Measurements from ENCODE around the gene ICAM1.
A peak's percentile ranks its signal among the peaks of the same experiment; 100 is the strongest.
"Not testable (repeated sequence)": the region's sequence is repeated elsewhere in the genome, so short reads cannot be mapped to it uniquely, and the experiment has no call there.

ICAM1 gene

DNA sequence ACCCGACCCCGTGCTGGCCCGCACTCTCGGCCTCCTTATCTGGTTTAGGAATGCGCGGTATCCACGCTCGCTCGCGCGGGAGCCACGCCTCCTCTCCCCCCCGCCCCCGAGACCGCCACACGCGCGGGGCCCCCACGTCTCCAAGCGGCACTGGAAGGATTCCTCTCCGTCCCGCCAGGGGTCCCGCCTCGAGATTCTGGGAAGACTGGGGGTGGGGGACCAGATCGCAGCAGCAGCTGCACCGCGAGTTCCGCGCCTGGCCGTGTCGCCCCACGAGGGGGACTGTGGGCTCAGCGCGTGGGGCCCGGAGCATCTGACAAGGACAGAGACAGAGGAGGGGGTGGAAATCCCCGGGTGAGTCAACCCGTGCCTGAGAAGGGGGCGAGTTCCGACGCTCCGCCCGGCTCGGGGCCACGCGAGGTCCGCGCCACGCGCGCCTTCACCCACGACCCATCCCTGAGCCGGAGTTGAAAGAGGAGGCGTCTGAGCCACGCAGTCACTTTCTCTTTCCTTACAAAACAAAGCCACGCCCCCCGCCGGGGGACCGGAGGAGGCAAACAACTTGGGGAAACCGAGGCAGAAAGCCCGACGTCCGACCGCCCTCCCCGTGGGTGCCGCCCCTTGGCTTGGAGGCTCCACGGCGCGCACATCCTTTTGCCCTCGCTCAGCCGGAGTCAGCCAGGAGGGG is 40.6 kb upstream of the ICAM1 start:
- no peaks in the 10 kb centered on the region for H3K27me3 ChIP-seq (replicated peaks; ENCODE audit: control insufficient read depth, insufficient read depth, low read length)
- H3K9me3 ChIP-seq (ENCODE audit: control insufficient read depth, low read length) = no peaks in the 10 kb centered on the region
- peaks cover 24% of the 10 kb centered on the region for H3K4me1 ChIP-seq (ENCODE audit: control insufficient read depth, insufficient read depth, low read length)
- H3K9ac ChIP-seq (ENCODE audit: low read length) = peak overlapping the region; percentile 96
- H3K4me3 ChIP-seq (ENCODE audit: low read length) = peak overlapping the region; percentile 92
- DNase-seq (ENCODE audit: low read depth) = peak; percentile 81
- no peaks in the 10 kb centered on the region for H3K36me3 ChIP-seq (ENCODE audit: control insufficient read depth, insufficient read depth, low read length, severe bottlenecking)

DNA sequence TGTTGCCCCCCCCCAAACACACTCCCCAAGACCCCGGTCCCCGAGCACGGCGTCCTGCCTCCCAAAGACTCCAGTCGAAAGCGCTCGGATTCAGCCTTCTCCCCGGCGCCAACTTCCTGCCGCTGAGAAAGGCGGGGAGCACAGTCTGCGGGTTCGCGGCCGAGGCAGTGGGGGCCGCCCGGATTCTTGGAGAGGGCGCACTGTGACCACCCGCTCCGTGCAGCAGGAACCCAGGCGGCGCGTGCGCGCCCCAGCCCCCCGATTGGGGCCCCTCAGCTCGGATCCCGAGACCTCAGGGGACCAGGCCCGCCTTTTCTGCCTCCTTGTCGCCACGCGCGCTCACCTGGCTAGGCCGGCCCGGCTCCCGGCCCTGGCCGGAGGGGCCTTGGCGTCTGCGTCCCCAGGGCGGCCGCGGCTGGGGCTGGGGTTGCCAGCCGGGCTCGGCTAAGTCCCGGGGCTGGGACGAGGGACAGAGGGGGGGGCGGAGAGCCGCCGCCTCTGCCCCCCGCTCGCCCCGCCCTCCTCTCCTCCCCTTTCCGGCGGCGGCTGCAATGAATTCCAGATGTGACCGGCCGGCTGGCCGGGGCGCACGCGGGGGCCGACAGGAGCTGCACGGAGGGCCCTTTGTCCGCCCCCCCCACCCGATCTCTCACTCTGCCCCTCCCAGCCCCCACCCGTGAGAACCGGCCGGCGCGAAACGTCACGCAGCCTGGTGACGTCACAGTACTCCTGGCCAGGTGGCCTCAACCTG is 39.9 kb upstream of the ICAM1 start, which contains the start of gene S1PR2:
S1PR2 (minus strand) TSS at position 471 of the 751 bp plus-strand sequence. CDS start 6,426 bp downstream, outside the sequence.
- DNase-seq (ENCODE audit: low read depth) = peak; percentile 92
- Histone ChIP-seq H3K4me1 (ENCODE audit: control insufficient read depth, insufficient read depth, low read length) (peaks cover 21% of the 10 kb centered on the region), H3K27me3 (replicated peaks; ENCODE audit: control insufficient read depth, insufficient read depth, low read length) (no peaks in the 10 kb centered on the region), H3K9ac (ENCODE audit: low read length) (peak within 1 kb of the TSS; percentile 96), H3K9me3 (ENCODE audit: control insufficient read depth, low read length) (no peaks in the 10 kb centered on the region), H3K4me3 (ENCODE audit: low read length) (peak within 1 kb of the TSS; percentile 92), H3K36me3 (ENCODE audit: control insufficient read depth, insufficient read depth, low read length, severe bottlenecking) (no peaks in the 10 kb centered on the region)

DNA sequence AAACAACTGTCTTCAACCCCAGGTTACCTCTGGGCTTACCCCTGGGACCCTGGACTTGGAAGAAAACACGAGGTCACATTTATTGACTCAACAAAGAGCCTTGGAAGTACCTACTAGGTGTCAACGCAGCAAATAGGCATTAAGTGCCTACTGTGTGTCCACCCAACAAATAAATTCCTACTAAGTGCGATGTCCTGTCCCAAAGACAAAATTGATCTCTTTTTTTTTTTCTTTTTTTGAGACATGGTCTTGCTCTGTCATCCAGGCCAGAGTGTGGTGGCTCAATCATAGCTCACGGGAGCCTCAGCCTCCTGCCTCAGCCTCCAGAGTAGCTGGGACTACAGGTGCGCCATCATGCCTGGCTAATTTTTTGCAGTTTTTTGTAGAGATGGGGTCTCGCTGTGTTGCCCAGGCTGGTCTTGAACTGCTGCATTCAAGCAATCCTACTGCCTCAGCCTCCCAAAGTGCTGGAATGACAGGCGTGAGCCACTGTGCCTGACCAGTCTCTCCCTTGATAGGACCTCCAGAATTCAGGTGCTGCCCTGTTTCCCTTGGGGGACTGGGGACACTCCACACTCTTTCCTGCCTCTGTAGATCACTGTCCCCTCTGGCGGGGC is 39.2 kb upstream of the ICAM1 start:
- Histone ChIP-seq H3K9ac (ENCODE audit: low read length) (no peak overlapping the region), H3K27me3 (replicated peaks; ENCODE audit: control insufficient read depth, insufficient read depth, low read length) (no peaks in the 10 kb centered on the region), H3K4me1 (ENCODE audit: control insufficient read depth, insufficient read depth, low read length) (peaks cover 20% of the 10 kb centered on the region), H3K36me3 (ENCODE audit: control insufficient read depth, insufficient read depth, low read length, severe bottlenecking) (no peaks in the 10 kb centered on the region), H3K4me3 (ENCODE audit: low read length) (no peak overlapping the region), H3K9me3 (ENCODE audit: control insufficient read depth, low read length) (no peaks in the 10 kb centered on the region)
- no peak for DNase-seq (ENCODE audit: low read depth)

DNA sequence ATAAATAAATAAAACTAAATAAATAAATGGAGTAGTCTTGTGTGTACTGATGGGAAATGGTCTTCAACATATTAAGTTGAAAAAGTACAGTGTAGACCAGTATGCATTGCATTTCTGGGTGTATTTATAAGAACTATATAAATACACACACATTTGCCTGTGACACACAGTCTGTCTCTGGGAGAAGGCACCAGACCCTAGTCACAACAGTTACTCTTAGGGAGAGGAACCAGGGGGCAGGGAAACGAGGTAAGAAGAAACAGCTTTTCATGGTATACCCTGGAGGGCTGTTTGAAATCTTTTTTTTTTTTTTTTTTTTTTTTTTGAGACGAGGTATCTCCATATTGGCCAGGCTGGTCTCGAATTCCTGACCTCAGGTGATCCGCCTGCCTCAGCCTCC is 37.0 kb upstream of the ICAM1 start:
- H3K9ac ChIP-seq (ENCODE audit: low read length) = no peak overlapping the region
- no peaks in the 10 kb centered on the region for H3K9me3 ChIP-seq (ENCODE audit: control insufficient read depth, low read length)
- no peak for DNase-seq (ENCODE audit: low read depth)
- H3K4me3 ChIP-seq (ENCODE audit: low read length) = no peak overlapping the region
- no peaks in the 10 kb centered on the region for H3K27me3 ChIP-seq (replicated peaks; ENCODE audit: control insufficient read depth, insufficient read depth, low read length)
- peaks cover 24% of the 10 kb centered on the region for H3K4me1 ChIP-seq (ENCODE audit: control insufficient read depth, insufficient read depth, low read length)
- H3K36me3 ChIP-seq (ENCODE audit: control insufficient read depth, insufficient read depth, low read length, severe bottlenecking) = no peaks in the 10 kb centered on the region

DNA sequence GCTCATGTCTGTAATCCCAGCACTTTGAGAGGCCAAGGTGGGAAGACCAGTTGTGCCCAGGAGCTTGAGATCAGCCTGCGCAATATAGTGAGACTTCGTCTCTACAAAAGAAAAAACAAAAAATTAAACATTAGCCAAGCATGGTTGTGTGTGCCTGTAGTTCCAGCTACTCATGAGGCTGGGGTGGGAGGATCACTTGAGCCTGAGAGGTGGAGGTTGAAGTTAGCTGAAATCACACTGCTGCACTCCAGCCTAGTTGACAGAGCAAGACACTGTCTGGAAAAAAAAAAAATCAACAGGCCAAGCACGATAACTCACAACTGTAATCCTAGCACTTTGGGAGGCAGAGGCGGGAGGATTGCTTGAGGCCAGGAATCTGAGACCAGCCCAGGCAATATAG is 35.9 kb upstream of the ICAM1 start:
- DNase-seq (ENCODE audit: low read depth) = no peak
- H3K27me3 ChIP-seq (replicated peaks; ENCODE audit: control insufficient read depth, insufficient read depth, low read length) = no peaks in the 10 kb centered on the region
- H3K9ac ChIP-seq (ENCODE audit: low read length) = no peak overlapping the region
- no peaks in the 10 kb centered on the region for H3K36me3 ChIP-seq (ENCODE audit: control insufficient read depth, insufficient read depth, low read length, severe bottlenecking)
- H3K4me3 ChIP-seq (ENCODE audit: low read length) = no peak overlapping the region
- H3K4me1 ChIP-seq (ENCODE audit: control insufficient read depth, insufficient read depth, low read length) = peaks cover 25% of the 10 kb centered on the region
- no peaks in the 10 kb centered on the region for H3K9me3 ChIP-seq (ENCODE audit: control insufficient read depth, low read length)

DNA sequence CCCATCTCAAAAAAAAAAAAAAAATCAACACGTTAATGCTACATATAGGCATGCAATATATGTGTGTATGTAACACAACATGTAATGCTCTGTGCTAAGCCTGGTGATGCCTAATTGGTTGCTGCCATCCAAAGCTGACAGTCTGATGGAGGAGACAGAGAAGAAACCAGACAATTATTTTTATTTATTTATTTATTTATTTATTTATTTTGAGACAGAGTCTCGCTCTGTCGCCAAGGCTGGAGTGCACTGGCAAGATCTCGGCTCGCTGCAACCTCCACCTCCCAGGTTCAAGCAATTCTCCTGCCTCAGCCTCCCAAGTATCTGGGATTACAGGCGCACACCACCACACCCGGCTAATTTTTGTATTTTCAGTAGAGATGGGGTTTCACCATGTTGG is 35.5 kb upstream of the ICAM1 start:
- H3K4me3 ChIP-seq (ENCODE audit: low read length); H3K36me3 ChIP-seq (ENCODE audit: control insufficient read depth, insufficient read depth, low read length, severe bottlenecking); DNase-seq (ENCODE audit: low read depth); H3K9ac ChIP-seq (ENCODE audit: low read length); H3K9me3 ChIP-seq (ENCODE audit: control insufficient read depth, low read length); H3K27me3 ChIP-seq (replicated peaks; ENCODE audit: control insufficient read depth, insufficient read depth, low read length): not testable (repeated sequence)
- H3K4me1 ChIP-seq (ENCODE audit: control insufficient read depth, insufficient read depth, low read length) = peaks cover 25% of the 10 kb centered on the region

DNA sequence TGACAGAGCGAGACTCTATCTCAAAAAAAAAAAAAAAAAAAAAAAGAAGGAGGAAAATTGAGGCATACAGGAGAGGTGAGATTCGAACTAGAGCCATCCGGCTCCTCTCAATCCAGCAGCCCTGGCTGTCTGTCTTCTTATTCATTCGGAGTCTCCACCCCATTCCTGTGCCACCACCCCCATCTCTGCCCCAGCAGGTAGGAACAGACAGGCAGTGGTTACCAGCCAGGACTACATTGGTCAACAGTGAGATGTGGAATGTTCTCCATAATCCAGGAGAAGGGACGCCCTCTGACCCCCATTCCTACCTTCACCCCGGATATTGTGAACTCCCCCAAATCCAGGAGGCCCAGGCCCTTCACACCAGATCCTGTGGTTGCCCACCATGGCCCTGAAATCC is 33.2 kb upstream of the ICAM1 start:
- H3K9me3 ChIP-seq (ENCODE audit: control insufficient read depth, low read length) = no peaks in the 10 kb centered on the region
- H3K9ac ChIP-seq (ENCODE audit: low read length) = peak overlapping the region; percentile 26
- no peak for DNase-seq (ENCODE audit: low read depth)
- H3K4me3 ChIP-seq (ENCODE audit: low read length) = no peak overlapping the region
- no peaks in the 10 kb centered on the region for H3K36me3 ChIP-seq (ENCODE audit: control insufficient read depth, insufficient read depth, low read length, severe bottlenecking)
- peaks cover 28% of the 10 kb centered on the region for H3K4me1 ChIP-seq (ENCODE audit: control insufficient read depth, insufficient read depth, low read length)
- no peaks in the 10 kb centered on the region for H3K27me3 ChIP-seq (replicated peaks; ENCODE audit: control insufficient read depth, insufficient read depth, low read length)

DNA sequence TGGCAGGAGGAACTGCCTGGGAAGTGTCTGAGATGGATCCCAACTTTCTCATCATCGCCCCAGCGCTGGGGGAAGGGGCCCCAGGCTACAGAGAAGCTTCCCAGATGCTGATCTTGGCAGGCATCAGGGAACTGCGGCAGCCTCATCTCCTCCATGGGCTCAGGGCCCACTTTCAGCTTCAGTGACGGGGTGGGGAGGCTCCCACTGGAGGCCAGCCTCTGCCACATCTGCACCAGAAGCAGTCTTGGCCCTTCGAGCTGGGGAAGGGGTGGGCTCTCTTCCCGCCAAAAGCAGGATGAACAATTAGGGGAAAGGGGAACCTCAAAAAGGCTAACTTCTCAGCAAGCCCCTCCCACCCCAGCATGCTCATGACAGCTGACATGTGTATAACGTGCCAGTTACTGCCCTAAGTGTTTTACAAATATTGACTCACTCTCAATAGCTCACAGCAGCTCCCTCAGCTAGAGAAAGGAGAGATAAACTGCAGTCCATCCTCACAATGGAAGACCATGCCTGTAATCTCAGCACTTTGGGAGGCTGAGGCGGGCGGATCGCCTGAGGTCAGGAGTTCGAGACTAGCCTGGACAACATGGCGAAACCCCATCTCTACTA is 32.6 kb upstream of the ICAM1 start:
- DNase-seq (ENCODE audit: low read depth) = peak; percentile 13
- H3K4me3 ChIP-seq (ENCODE audit: low read length) = no peak overlapping the region
- H3K9ac ChIP-seq (ENCODE audit: low read length) = peak overlapping the region; percentile 16
- H3K36me3 ChIP-seq (ENCODE audit: control insufficient read depth, insufficient read depth, low read length, severe bottlenecking) = no peaks in the 10 kb centered on the region
- H3K27me3 ChIP-seq (replicated peaks; ENCODE audit: control insufficient read depth, insufficient read depth, low read length) = no peaks in the 10 kb centered on the region
- no peaks in the 10 kb centered on the region for H3K9me3 ChIP-seq (ENCODE audit: control insufficient read depth, low read length)
- H3K4me1 ChIP-seq (ENCODE audit: control insufficient read depth, insufficient read depth, low read length) = peaks cover 29% of the 10 kb centered on the region

DNA sequence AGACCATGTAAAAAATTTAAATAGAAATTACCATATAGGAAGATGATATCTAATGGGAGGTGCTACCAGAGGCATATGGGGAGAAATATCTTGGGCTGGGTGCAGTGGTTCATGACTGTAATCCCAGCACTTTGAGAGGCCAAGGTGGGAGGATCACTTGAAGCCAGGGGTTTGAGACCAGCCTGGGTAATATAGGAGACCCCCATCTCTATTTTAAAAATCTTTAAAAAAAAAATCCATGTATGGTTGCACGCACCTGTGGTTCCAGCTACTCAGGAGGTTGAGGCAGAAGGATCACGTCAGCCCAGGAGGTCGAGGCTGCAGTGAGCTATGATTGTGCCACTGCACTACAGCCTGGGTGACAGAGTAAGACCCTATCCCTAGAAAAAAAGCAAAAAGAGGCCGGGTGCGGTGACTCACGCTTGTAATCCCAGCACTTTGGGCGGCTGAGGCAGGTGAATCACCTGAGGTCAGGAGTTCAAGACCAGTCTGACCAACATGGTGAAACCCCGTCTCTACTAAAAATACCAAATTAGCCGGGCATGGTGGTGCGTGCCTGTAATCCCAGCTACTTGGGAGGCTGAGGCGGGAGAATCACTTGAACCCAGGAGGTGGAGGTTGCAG is 29.0 kb upstream of the ICAM1 start:
- H3K36me3 ChIP-seq (ENCODE audit: control insufficient read depth, insufficient read depth, low read length, severe bottlenecking); DNase-seq (ENCODE audit: low read depth); H3K4me3 ChIP-seq (ENCODE audit: low read length); H3K27me3 ChIP-seq (replicated peaks; ENCODE audit: control insufficient read depth, insufficient read depth, low read length); H3K9ac ChIP-seq (ENCODE audit: low read length); H3K9me3 ChIP-seq (ENCODE audit: control insufficient read depth, low read length): not testable (repeated sequence)
- H3K4me1 ChIP-seq (ENCODE audit: control insufficient read depth, insufficient read depth, low read length) = peaks cover 27% of the 10 kb centered on the region

DNA sequence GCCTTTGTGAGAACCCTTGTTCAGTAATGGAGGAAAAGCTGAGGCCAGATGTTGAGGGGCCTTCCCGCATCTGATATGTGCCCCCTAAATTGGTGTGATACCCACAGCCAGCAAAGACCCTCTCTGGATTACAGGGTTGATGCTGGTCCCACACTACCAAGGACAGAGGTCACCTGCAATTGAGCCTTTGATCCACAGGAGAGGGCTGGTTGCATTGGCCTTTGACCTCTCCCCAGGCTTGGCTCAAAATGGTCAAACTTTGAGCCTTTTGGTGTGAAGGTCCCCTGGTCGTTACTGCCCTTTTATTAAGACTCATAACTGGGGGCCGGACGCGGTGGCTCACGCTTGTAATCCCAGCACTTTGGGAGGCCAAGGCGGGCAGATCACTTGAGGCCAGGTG is 27.3 kb upstream of the ICAM1 start:
- no peak for DNase-seq (ENCODE audit: low read depth)
- no peak overlapping the region for H3K4me3 ChIP-seq (ENCODE audit: low read length)
- no peaks in the 10 kb centered on the region for H3K36me3 ChIP-seq (ENCODE audit: control insufficient read depth, insufficient read depth, low read length, severe bottlenecking)
- peaks cover 14% of the 10 kb centered on the region for H3K4me1 ChIP-seq (ENCODE audit: control insufficient read depth, insufficient read depth, low read length)
- H3K9ac ChIP-seq (ENCODE audit: low read length) = no peak overlapping the region
- H3K9me3 ChIP-seq (ENCODE audit: control insufficient read depth, low read length) = no peaks in the 10 kb centered on the region
- H3K27me3 ChIP-seq (replicated peaks; ENCODE audit: control insufficient read depth, insufficient read depth, low read length) = no peaks in the 10 kb centered on the region

All from adipocyte (in vitro differentiated cells).